Mesenchymal stem cell (in vitro differentiated cells and primary cell): ENCODE results near the gene VRK3.

ENCODE experiments used
- DNase-seq: peaks from one replicate; pipeline ENCODE4 v3.0.0-alpha.2; 2013
- H2AFZ ChIP-seq: one replicate; pipeline ENCODE4 v1.6.1; 2013; ENCODE audit warnings: low read depth, mild to moderate bottlenecking, control low read depth, inconsistent platforms, low read length, moderate library complexity
- H2AK5ac ChIP-seq: 2 replicates; pipeline ENCODE4 v1.6.1; 2013; ENCODE audit warnings: low read length, moderate library complexity, mild to moderate bottlenecking, inconsistent platforms; ENCODE audit not compliant: severe bottlenecking
- H2BK120ac ChIP-seq: one replicate; pipeline ENCODE4 v1.6.1; 2013; ENCODE audit warnings: low read depth, mild to moderate bottlenecking, inconsistent platforms, low read length, moderate library complexity
- H2BK12ac ChIP-seq, 2 experiments: one replicate each; pipeline ENCODE4 v1.6.1; 2013; ENCODE audit warnings: inconsistent platforms in 2 of 2, low read length in 2 of 2, mild to moderate bottlenecking in 2 of 2, moderate library complexity in 2 of 2, control low read depth in 1 of 2
- H2BK15ac ChIP-seq: one replicate; pipeline ENCODE4 v1.6.1; 2013; ENCODE audit warnings: mild to moderate bottlenecking, low read depth, inconsistent platforms; ENCODE audit not compliant: poor library complexity, severe bottlenecking
- H2BK5ac ChIP-seq: 2 replicates; pipeline ENCODE4 v1.6.1; 2013; ENCODE audit warnings: low read depth, mild to moderate bottlenecking, low read length, control low read depth, inconsistent platforms; ENCODE audit not compliant: poor library complexity, severe bottlenecking
- H3K14ac ChIP-seq, 2 experiments: one replicate each; pipeline ENCODE4 v1.6.1; 2013; ENCODE audit warnings: inconsistent platforms in 2 of 2, low read length in 2 of 2, control low read depth in 1 of 2, mild to moderate bottlenecking in 1 of 2, moderate library complexity in 1 of 2
- H3K18ac ChIP-seq, 2 experiments: one replicate each; pipeline ENCODE4 v1.6.1; 2013; ENCODE audit warnings: inconsistent platforms in 2 of 2, low read length in 2 of 2, control low read depth in 1 of 2, low read depth in 1 of 2, mild to moderate bottlenecking in 1 of 2
- H3K23ac ChIP-seq, 2 experiments: one replicate each; pipeline ENCODE4 v1.6.1; 2013; ENCODE audit warnings: inconsistent platforms in 2 of 2, low read length in 2 of 2, mild to moderate bottlenecking in 2 of 2, moderate library complexity in 2 of 2, control low read depth in 1 of 2
- H3K27ac ChIP-seq: 2 replicates; pipeline ENCODE4 v1.5.1; 2013; ENCODE audit warnings: mild to moderate bottlenecking, moderate library complexity, low read length, control low read depth, inconsistent platforms; ENCODE audit not compliant: poor library complexity, severe bottlenecking
- H3K27me3 ChIP-seq, 2 experiments: 2 replicates each; pipeline versions ENCODE4 v1.6.1 to v1.7.0; 2013; ENCODE audit warnings: low read length in 2 of 2, mild to moderate bottlenecking in 2 of 2, moderate library complexity in 2 of 2, control low read depth in 1 of 2, inconsistent platforms in 1 of 2; ENCODE audit not compliant: control insufficient read depth in 1 of 2, insufficient read depth in 1 of 2
- H3K36me3 ChIP-seq, 2 experiments: 2 replicates each; pipeline versions ENCODE4 v1.6.1 to v1.7.0; 2013; ENCODE audit warnings: low read length in 2 of 2, control low read depth in 1 of 2, inconsistent platforms in 1 of 2, low read depth in 1 of 2, mild to moderate bottlenecking in 1 of 2; ENCODE audit not compliant: insufficient read depth in 2 of 2, control insufficient read depth in 1 of 2
- H3K4ac ChIP-seq, 2 experiments: one replicate each; pipeline ENCODE4 v1.6.1; 2013; ENCODE audit warnings: inconsistent platforms in 2 of 2, low read length in 2 of 2, mild to moderate bottlenecking in 2 of 2, moderate library complexity in 2 of 2, control low read depth in 1 of 2, low read depth in 1 of 2
- H3K4me1 ChIP-seq: 2 replicates; pipeline ENCODE4 v1.6.1; 2013; ENCODE audit warnings: low read depth, low read length, control low read depth; ENCODE audit not compliant: control insufficient read depth, insufficient read depth
- H3K4me2 ChIP-seq: 2 replicates; pipeline ENCODE4 v1.6.1; 2013; ENCODE audit warnings: low read length, mild to moderate bottlenecking, inconsistent platforms; ENCODE audit not compliant: poor library complexity, severe bottlenecking
- H3K4me3 ChIP-seq, 2 experiments: 2 replicates each; pipeline versions ENCODE4 v1.5.1 to v1.7.0; 2013; ENCODE audit warnings: low read length in 2 of 2, mild to moderate bottlenecking in 2 of 2, control low read depth in 1 of 2, low read depth in 1 of 2; ENCODE audit not compliant: insufficient read depth in 1 of 2
- H3K79me1 ChIP-seq: replicated peaks from 2 replicates; pipeline ENCODE4 v1.6.1; 2013; ENCODE audit warnings: mild to moderate bottlenecking, control low read depth, low read length, inconsistent platforms; ENCODE audit not compliant: poor library complexity, severe bottlenecking
- H3K9ac ChIP-seq: 2 replicates; pipeline ENCODE4 v1.7.0; 2013; ENCODE audit warnings: mild to moderate bottlenecking, low read length, moderate library complexity
- H3K9me3 ChIP-seq: 2 replicates; pipeline ENCODE4 v1.7.0; 2013; ENCODE audit warnings: mild to moderate bottlenecking, low read length; ENCODE audit not compliant: control insufficient read depth
- H4K8ac ChIP-seq: one replicate; pipeline ENCODE4 v1.6.1; 2013; ENCODE audit warnings: inconsistent platforms, mild to moderate bottlenecking, low read length, moderate library complexity
- H4K91ac ChIP-seq: one replicate; pipeline ENCODE4 v1.6.1; 2013; ENCODE audit warnings: mild to moderate bottlenecking, low read length, inconsistent platforms
- WGBS: methylation state at CpG from one replicate; pipeline ENCODE4 v1.1.7; 2013; ENCODE audit warnings: mixed read lengths; 5-methylcytosine and 5-hydroxymethylcytosine counted together

VRK3 gene

GRCh38 chr19:49930483-49931011, 94.6 kb downstream of the VRK3 start:
- Histone ChIP-seq H2BK15ac (no peak overlapping the region), H3K14ac (no peak overlapping the region), H3K79me1 (peaks cover 19% of the 10 kb centered on the region), H3K4me1 (peaks cover 16% of the 10 kb centered on the region), H3K27ac (no peak overlapping the region), H3K23ac (no peak overlapping the region), H4K8ac (peak overlapping the region; percentile 3), H3K9me3 (no peaks in the 10 kb centered on the region), H3K4me3 (peak overlapping the region in 1 of 2 experiments; percentile 35), H3K27me3 (no peaks in the 10 kb centered on the region), H3K4me2 (peak overlapping the region; percentile 90), H2BK12ac (peak overlapping the region in 1 of 2 experiments; percentile 61), H3K36me3 (peaks cover 33 to 37% of the 10 kb centered on the region in 2 experiments), H2AFZ (no peak overlapping the region), H2BK120ac (no peak overlapping the region), H4K91ac (peak overlapping the region; percentile 89), H3K4ac (no peak overlapping the region), H2AK5ac (peak overlapping the region; percentile 8), H2BK5ac (no peak overlapping the region), H3K18ac (peak overlapping the region in 1 of 2 experiments; percentile 52), H3K9ac (no peak overlapping the region)
- peak; percentile 12 for DNase-seq
- WGBS, result 75% methylated on average over 15 of the region's 15 CpGs

GRCh38 chr19:49929611-49930482, 95.3 kb downstream of the VRK3 start:
- Histone ChIP-seq H3K14ac (peak overlapping the region in 1 of 2 experiments; percentile 87), H4K8ac (peak overlapping the region; percentile 91), H2AFZ (peak overlapping the region; percentile 59), H4K91ac (peak overlapping the region; percentile 96), H3K4me2 (peak overlapping the region; percentile 90), H3K36me3 (peaks cover 37 to 38% of the 10 kb centered on the region in 2 experiments), H3K27ac (peak overlapping the region; percentile 84), H3K18ac (peak overlapping the region; percentile 96 to 97), H3K4me1 (peaks cover 16% of the 10 kb centered on the region), H2BK12ac (peak overlapping the region in 1 of 2 experiments; percentile 17), H3K9ac (peak overlapping the region; percentile 97), H3K23ac (no peak overlapping the region), H3K4me3 (peak overlapping the region; percentile 82 to 98), H2BK15ac (no peak overlapping the region), H3K4ac (peak overlapping the region in 1 of 2 experiments; percentile 29), H2BK120ac (peak overlapping the region; percentile 21), H2BK5ac (peak overlapping the region; percentile 60), H3K79me1 (peaks cover 21% of the 10 kb centered on the region), H3K9me3 (no peaks in the 10 kb centered on the region), H2AK5ac (no peak overlapping the region), H3K27me3 (no peaks in the 10 kb centered on the region)
- peak; percentile 97 for DNase-seq
- 4% methylated on average over 40 of the region's 43 CpGs for WGBS

GRCh38 chr19:49929121-49929610, 96.0 kb downstream of the VRK3 start, which contains the start of the genes ATF5 and NUP62:
ATF5 (plus strand) TSS chr19:49929205; CDS start chr19:49930851, 1,646 bp downstream.
NUP62 (minus strand) TSS chr19:49929504; CDS start chr19:49909807, 19,697 bp downstream.
- Histone ChIP-seq H2BK120ac (peak within 1 kb of the TSS; percentile 64), H4K8ac (peak within 1 kb of the TSS; percentile 99), H3K4me1 (peaks cover 16% of the 10 kb centered on the region)

More at GRCh38 chr19:49929121-49929610, 96.0 kb downstream of the VRK3 start, which contains the start of the genes ATF5 and NUP62:
- peak within 1 kb of the TSS; percentile 82 to 98 for H3K4me3 ChIP-seq
- H3K27ac ChIP-seq, result peak within 1 kb of the TSS; percentile 84
- H3K14ac ChIP-seq, result peak within 1 kb of the TSS in 1 of 2 experiments; percentile 96
- WGBS, result 1% methylated on average over 47 of the region's 48 CpGs
- peak within 1 kb of the TSS; percentile 96 to 97 for H3K18ac ChIP-seq
- H3K36me3 ChIP-seq, result peaks cover 43 to 45% of the 10 kb centered on the region in 2 experiments
- H2BK12ac ChIP-seq, result peak within 1 kb of the TSS in 1 of 2 experiments; percentile 45
- peaks cover 21% of the 10 kb centered on the region for H3K79me1 ChIP-seq
- H3K27me3 ChIP-seq, result no peaks in the 10 kb centered on the region
- H4K91ac ChIP-seq, result peak within 1 kb of the TSS; percentile 97
- H3K4ac ChIP-seq, result peak within 1 kb of the TSS; percentile 87 to 96
- peak; percentile 87 for DNase-seq
- H3K9me3 ChIP-seq, result no peaks in the 10 kb centered on the region
- peak within 1 kb of the TSS; percentile 58 for H2AK5ac ChIP-seq
- no peak within 1 kb of the TSS for H2BK15ac ChIP-seq
- H3K23ac ChIP-seq, result peak within 1 kb of the TSS in 1 of 2 experiments; percentile 57
- H3K9ac ChIP-seq, result peak within 1 kb of the TSS; percentile 97
- peak within 1 kb of the TSS; percentile 59 for H2AFZ ChIP-seq
- H2BK5ac ChIP-seq, result peak within 1 kb of the TSS; percentile 97
- peak within 1 kb of the TSS; percentile 90 for H3K4me2 ChIP-seq
